Gastrocnemius medialis (tissue), 4 donors: ENCODE measurements around the gene LIPT2. TPM values are rescaled to one million over a fixed set of nuclear protein-coding genes. Genes with fewer than 3 reads are reported as not detected.

Experiments
- ATAC-seq, 2 donors: fragments of 150-250 bp; one replicate each; pipeline ENCODE4 v1.9.1; 2016
- DNase-seq, 2 donors: peaks; one replicate each; pipeline ENCODE4 v3.0.0-alpha.2; 2019
- H3K27ac ChIP-seq, 4 donors: fragments of 200-600 bp; sonication (generic); 1 replicate in 1 of 4; 2 replicates in 3 of 4; pipeline ENCODE4 v1.5.1; 2016 to 2018; ENCODE audit warnings: mild to moderate bottlenecking in 2 of 4, moderate library complexity in 1 of 4
- H3K27me3 ChIP-seq, 3 donors: fragments of 200-600 bp; sonication (generic) in 2 of 3; 1 replicate in 1 of 3; 2 replicates in 2 of 3; pipeline versions ENCODE4 v1.5.1 to v1.6.0; 2016 to 2019; ENCODE audit warnings: mild to moderate bottlenecking in 1 of 3, moderate library complexity in 1 of 3
- H3K36me3 ChIP-seq, 2 donors: fragments of 200-600 bp; sonication (generic) in 1 of 2; one replicate each; pipeline ENCODE4 v1.5.1; 2017 to 2018
- H3K4me1 ChIP-seq, 2 donors: fragments of 200-600 bp; sonication (generic) in 1 of 2; one replicate each; pipeline ENCODE4 v1.5.1; 2016 to 2017; ENCODE audit warnings: mild to moderate bottlenecking in 2 of 2
- H3K4me3 ChIP-seq, 4 donors: fragments of 200-600 bp; sonication (generic) in 3 of 4; 1 replicate in 1 of 4; 2 replicates in 3 of 4; pipeline ENCODE4 v1.5.1; 2016 to 2019; ENCODE audit warnings: mild to moderate bottlenecking in 2 of 4
- H3K9me3 ChIP-seq, 3 donors: fragments of 200-600 bp; sonication (generic) in 2 of 3; 1 replicate in 1 of 3; 2 replicates in 2 of 3; pipeline ENCODE4 v1.5.1; 2016 to 2019
- CTCF ChIP-seq, 5 experiments: fragments of 450-650 bp in 3 of 5; fragments of 200-600 bp in 2 of 5; sonication (generic) in 2 of 5; IDR thresholded peaks in 4 of 5; conservative IDR thresholded peaks in 1 of 5; 1 replicate in 4 of 5; 2 replicates in 1 of 5; pipeline ENCODE4 v1.5.1; 2016 to 2019; ENCODE audit warnings: antibody characterized with exemption in 5 of 5, mild to moderate bottlenecking in 3 of 5, moderate library complexity in 3 of 5
- POLR2A ChIP-seq, 2 donors: fragments of 450-650 bp; IDR thresholded peaks; one replicate each; pipeline ENCODE4 v1.6.1; 2017; ENCODE audit warnings: antibody characterized with exemption in 2 of 2, mild to moderate bottlenecking in 2 of 2, moderate library complexity in 2 of 2
- in situ Hi-C, 4 donors: fragments of 200-750 bp; cut with MboI; loops; one replicate each; pipeline versions ENCODE4 v1.15.0 to v1.8.0; 2017; ENCODE audit warnings: low sequenced_read_pairs in 4 of 4
- intact Hi-C: fragments of 100-400 bp; cut with DNase I; formaldehyde crosslinking; loops from one replicate; pipeline ENCODE4 v1.15.1; 2023; ENCODE audit warnings: low total_unique reads
- total RNA-seq, 4 donors: library from RNA; depleted of rRNA; stranded (reverse); fragments of >200 nt; gene quantifications; one replicate each; pipeline versions ENCODE4 v1.1.0 to v1.2.3, GENCODE V29; 2016

The LIPT2 gene
- total RNA-seq, 4 donors from 2014 or later, result 3.5 to 11.2 (median 8.3) TPM

GRCh38 chr11:74474316-74474715 is 19.2 kb downstream of the LIPT2 start:
- Histone ChIP-seq H3K27ac (no peak overlapping the region), H3K27me3 (no peaks in the 10 kb centered on the region), H3K4me1 (no peaks in the 10 kb centered on the region), H3K36me3 (no peaks in the 10 kb centered on the region), H3K9me3 (no peaks in the 10 kb centered on the region), H3K4me3 (no peak overlapping the region)
- intact Hi-C loops, result loop anchor here (10.0 kb wide), 1 partner anchor 520 kb away; the partner anchor contains the start of gene DNAJB13
- no peak for DNase-seq
- TF ChIP-seq POLR2A (IDR thresholded peaks at IDR 0.05) (no peak), CTCF (IDR thresholded peaks at IDR 0.05 in 4 of 5, conservative IDR thresholded peaks at IDR 0.05 in 1 of 5) (no peak)
- ATAC-seq, result no peak
- in situ Hi-C loops, result loop anchor here in 2 of 4 donors (25.0 kb wide), 1 partner anchor 263 kb away; the partner anchor contains the start of genes CHRDL2 (in 2 of the 2) and RNF169 (in 2 of the 2)

- Histone ChIP-seq H3K4me3 (no peak overlapping the region), H3K36me3 (no peaks in the 10 kb centered on the region), H3K9me3 (no peaks in the 10 kb centered on the region), H3K27ac (no peak overlapping the region), H3K27me3 (no peaks in the 10 kb centered on the region), H3K4me1 (no peaks in the 10 kb centered on the region)
- ATAC-seq, result no peak
- TF ChIP-seq CTCF (IDR thresholded peaks at IDR 0.05 in 4 of 5, conservative IDR thresholded peaks at IDR 0.05 in 1 of 5) (no peak), POLR2A (IDR thresholded peaks at IDR 0.05) (no peak)
- intact Hi-C loops (loop anchor here (10.0 kb wide), 1 partner anchor 519 kb away; the partner anchor contains the start of gene DNAJB13), in situ Hi-C loops (loop anchor here in 2 of 4 donors (25.0 kb wide), 1 partner anchor 264 kb away; the partner anchor contains the start of genes CHRDL2 (in 2 of the 2) and RNF169 (in 2 of the 2))
- no peak for DNase-seq
These were observed 19.9 kb downstream of the LIPT2 start for GRCh38 chr11:74473382-74474173.

- Histone ChIP-seq H3K27ac (no peak overlapping the region), H3K4me3 (no peak overlapping the region), H3K9me3 (no peaks in the 10 kb centered on the region), H3K36me3 (no peaks in the 10 kb centered on the region), H3K27me3 (no peaks in the 10 kb centered on the region), H3K4me1 (peaks cover 0 to 11% of the 10 kb centered on the region in 2 donors)
- DNase-seq, result no peak
- intact Hi-C loops (loop anchor here (10.0 kb wide), 1 partner anchor 517 kb away; the partner anchor contains the start of gene DNAJB13), in situ Hi-C loops (loop anchor here in 2 of 4 donors (25.0 kb wide), 1 partner anchor 265 kb away; the partner anchor contains the start of genes CHRDL2 (in 2 of the 2) and RNF169 (in 2 of the 2))
- ATAC-seq, result no peak
- TF ChIP-seq CTCF (IDR thresholded peaks at IDR 0.05 in 4 of 5, conservative IDR thresholded peaks at IDR 0.05 in 1 of 5) (no peak), POLR2A (IDR thresholded peaks at IDR 0.05) (no peak)
These were observed 21.7 kb downstream of the LIPT2 start for GRCh38 chr11:74471668-74472429.

GRCh38 chr11:74471037-74471436 is 22.5 kb downstream of the LIPT2 start:
- Histone ChIP-seq H3K27ac (no peak overlapping the region), H3K27me3 (no peaks in the 10 kb centered on the region), H3K4me3 (no peak overlapping the region), H3K4me1 (peaks cover 0 to 12% of the 10 kb centered on the region in 2 donors), H3K9me3 (no peaks in the 10 kb centered on the region), H3K36me3 (no peaks in the 10 kb centered on the region)
- TF ChIP-seq POLR2A (IDR thresholded peaks at IDR 0.05) (no peak), CTCF (IDR thresholded peaks at IDR 0.05 in 4 of 5, conservative IDR thresholded peaks at IDR 0.05 in 1 of 5) (no peak)
- in situ Hi-C loops (loop anchor here in 2 of 4 donors (25.0 kb wide), 1 partner anchor 266 kb away; the partner anchor contains the start of genes CHRDL2 (in 2 of the 2) and RNF169 (in 2 of the 2)), intact Hi-C loops (loop anchor here (10.0 kb wide), 1 partner anchor 516 kb away; the partner anchor contains the start of gene DNAJB13)
- no peak for ATAC-seq
- no peak for DNase-seq
